AG09319 (cell line): ENCODE measurements around the gene TSLP.

Source experiments
- DNase-seq: peaks from one replicate; pipeline ENCODE4 v3.0.0-alpha.2; 2010; ENCODE audit warnings: low read depth; ENCODE audit errors: extremely low read depth
- CTCF ChIP-seq: IDR thresholded peaks from 2 replicates; pipeline ENCODE4 v1.5.1; 2011; ENCODE audit warnings: low read depth, mild to moderate bottlenecking, inconsistent platforms, low read length, moderate library complexity

TSLP gene

DNA sequence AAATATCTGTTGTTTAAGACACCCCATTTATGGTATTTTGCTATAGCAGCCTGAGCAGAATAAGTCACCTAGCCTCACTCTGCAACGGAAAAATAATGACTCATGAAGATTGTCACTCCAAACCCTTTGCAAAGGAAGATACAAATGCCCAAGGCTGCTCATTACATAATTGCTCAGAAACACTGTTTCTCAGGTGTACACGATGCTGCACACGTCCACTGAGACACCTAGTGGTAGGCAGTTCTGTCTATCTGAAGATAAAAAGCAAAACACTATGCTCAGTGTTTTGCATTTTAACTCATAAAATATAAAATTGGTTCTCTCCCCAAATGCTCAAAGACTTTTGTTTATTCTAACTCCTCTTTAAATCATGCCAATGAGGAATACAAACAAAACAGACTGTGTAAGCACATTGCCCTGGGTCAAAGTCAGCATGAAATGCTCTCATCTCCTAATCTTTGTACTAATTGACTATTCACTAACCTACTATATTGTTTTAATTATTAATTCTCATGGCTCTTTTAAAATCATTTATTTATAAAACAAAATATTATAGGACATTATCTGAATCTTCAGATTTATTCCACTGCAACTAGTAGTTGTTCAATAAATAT is 7.7 kb upstream of the TSLP start:
- DNase-seq = no peak
- peak; percentile 41 for TF ChIP-seq CTCF

- DNase-seq = no peak
- no peak for TF ChIP-seq CTCF
Observed at GRCh38 chr5:111066261-111066938, 5.1 kb upstream of the TSLP start.

DNA sequence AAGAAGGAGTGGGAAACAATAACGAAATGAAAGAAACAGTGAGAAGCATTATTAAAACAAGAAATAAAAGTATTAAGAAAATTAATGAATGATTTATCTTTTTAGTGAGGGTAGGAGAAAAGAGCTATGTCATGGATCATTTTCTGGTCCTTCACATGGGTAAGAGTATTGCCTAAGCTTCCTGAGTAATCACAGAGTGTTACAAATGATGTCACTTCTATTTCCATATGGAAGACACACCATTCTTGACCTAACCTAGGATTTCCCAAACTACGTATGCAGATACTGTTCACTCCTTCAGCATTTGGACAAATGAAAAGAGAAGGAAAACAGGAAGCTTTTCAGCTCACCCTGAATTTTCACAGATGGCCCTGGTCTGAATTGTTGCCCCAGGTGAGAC is 3.3 kb upstream of the TSLP start:
- no peak for DNase-seq
- no peak for TF ChIP-seq CTCF

GRCh38 chr5:111069839-111070238 is 1.7 kb upstream of the TSLP start:
- DNase-seq = peak; percentile 44
- no peak for TF ChIP-seq CTCF

DNA sequence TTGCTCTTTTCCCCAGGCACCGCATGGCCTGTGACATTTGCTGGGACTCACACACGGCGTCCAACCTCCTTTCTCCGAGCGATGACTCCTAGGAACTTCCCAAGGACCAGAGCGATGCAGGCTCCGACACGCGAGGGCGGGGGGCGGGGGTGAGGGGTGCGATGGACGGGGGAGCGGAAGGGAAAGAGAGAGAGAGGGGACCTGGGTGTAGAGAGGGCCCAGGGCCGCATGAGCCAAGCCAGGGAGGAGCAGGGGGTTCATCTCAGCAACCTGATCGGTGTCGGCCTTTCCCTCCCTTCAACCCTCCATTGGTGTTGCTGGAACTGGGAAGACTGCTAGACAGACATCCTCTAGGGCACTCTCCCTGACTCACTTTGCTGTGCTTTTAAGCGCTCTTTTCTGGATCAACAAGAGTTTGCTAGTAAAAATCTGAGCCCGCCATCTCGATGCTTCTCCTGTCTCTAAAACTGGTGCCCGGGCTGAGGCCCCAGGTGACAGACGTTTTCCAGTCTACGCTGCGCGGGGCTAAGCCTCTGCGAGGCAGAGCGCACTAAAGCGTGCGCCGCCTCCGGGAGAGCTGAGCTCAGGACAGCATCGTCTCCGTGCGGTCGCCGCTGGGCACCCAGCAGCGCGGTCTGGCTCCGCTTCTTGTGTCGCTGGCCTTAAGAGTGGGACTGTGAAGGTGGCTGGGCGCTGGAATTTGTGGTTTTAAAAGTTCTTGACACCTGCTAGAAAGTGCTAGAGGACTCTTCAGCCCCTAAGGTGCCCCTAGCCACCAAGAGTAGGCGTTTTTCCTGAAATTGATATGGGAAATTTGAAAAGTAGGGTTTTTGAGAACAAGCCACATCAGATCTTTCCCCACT is 1.0 kb upstream of the TSLP start:
- TF ChIP-seq CTCF = no peak; the same call in 1 of the 2 replicates
- DNase-seq = no peak

DNA sequence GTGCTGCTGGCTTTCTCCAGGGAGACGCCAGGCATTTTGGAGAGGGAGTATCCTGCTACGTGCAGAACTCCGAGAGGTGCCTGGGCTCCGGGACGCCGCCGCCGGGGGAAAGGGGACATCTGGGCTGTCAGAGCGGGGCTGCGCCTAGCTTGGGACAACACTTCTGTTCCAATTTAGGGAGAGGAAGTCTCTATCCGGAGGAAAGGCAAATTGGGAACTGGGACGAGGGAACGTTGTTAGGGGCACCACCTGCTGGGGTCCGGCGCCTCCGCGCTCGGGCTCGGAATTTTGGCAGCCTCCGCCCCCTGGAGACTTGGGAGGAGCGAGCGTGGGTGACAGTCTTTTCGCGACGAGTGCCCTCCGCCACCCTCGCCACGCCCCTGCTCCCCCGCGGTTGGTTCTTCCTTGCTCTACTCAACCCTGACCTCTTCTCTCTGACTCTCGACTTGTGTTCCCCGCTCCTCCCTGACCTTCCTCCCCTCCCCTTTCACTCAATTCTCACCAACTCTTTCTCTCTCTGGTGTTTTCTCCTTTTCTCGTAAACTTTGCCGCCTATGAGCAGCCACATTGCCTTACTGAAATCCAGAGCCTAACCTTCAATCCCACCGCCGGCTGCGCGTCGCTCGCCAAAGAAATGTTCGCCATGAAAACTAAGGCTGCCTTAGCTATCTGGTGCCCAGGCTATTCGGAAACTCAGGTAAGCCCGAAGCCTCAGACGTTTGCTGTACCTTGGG is 1.6 kb downstream of the TSLP start:
- no peak for DNase-seq
- peak; percentile 23 for TF ChIP-seq CTCF
